ENCODE results near the gene KSR2.

GRCh38 chr12:117622741-117623140 lies 346.0 kb downstream of the KSR2 start:
- TF ChIP-seq POLR2A (IDR thresholded peaks at IDR 0.05), result no peak
- no peak for TF ChIP-seq POLR2AphosphoS5 (IDR thresholded peaks at IDR 0.05)
